Stomach (tissue), 19 donors: ENCODE results near the gene COQ7. TPM values are rescaled to one million over a fixed set of nuclear protein-coding genes. Genes with fewer than 3 reads are reported as not detected.

Source experiments
- DNase-seq, 2 donors: peaks; one replicate each; pipeline versions ENCODE4 v3.0.0 to v3.0.0-alpha.2; 2013 to 2019
- H3K27ac ChIP-seq, 5 donors: fragments of 200-600 bp in 4 of 5; sonication (generic) in 4 of 5; one replicate each; pipeline ENCODE4 v1.5.1; 2013 to 2019; ENCODE audit warnings: mild to moderate bottlenecking in 1 of 5, moderate library complexity in 1 of 5
- H3K27me3 ChIP-seq, 3 donors: fragments of 200-600 bp; sonication (generic); one replicate each; pipeline ENCODE4 v1.5.1; 2017 to 2019; ENCODE audit warnings: mixed run types in 1 of 3
- H3K36me3 ChIP-seq, 4 donors: fragments of 200-600 bp; sonication (generic); 1 replicate in 3 of 4; 2 replicates in 1 of 4; pipeline ENCODE4 v1.5.1; 2016 to 2019
- H3K4me1 ChIP-seq, 4 donors: fragments of 200-600 bp; sonication (generic); one replicate each; pipeline ENCODE4 v1.5.1; 2016 to 2019
- H3K4me3 ChIP-seq, 4 donors: fragments of 200-600 bp; sonication (generic) in 3 of 4; one replicate each; pipeline ENCODE4 v1.5.1; 2016 to 2019; ENCODE audit warnings: mild to moderate bottlenecking in 1 of 4
- H3K9me3 ChIP-seq, 4 donors: fragments of 200-600 bp; sonication (generic); one replicate each; pipeline ENCODE4 v1.5.1; 2016 to 2019
- EP300 ChIP-seq: sonication (generic); formaldehyde crosslinking; IDR thresholded peaks from one replicate; pipeline ENCODE4 v1.6.1; 2017; ENCODE audit warnings: antibody characterized with exemption
- POLR2A ChIP-seq, 4 donors: fragments of 450-650 bp; IDR thresholded peaks; one replicate each; pipeline ENCODE4 v1.6.1; 2016; ENCODE audit warnings: antibody characterized with exemption in 4 of 4, control low read depth in 2 of 4, mild to moderate bottlenecking in 1 of 4, moderate library complexity in 1 of 4
- POLR2AphosphoS5 ChIP-seq, 3 donors: sonication (generic); formaldehyde crosslinking; IDR thresholded peaks; one replicate each; pipeline ENCODE4 v1.6.1; 2016; ENCODE audit warnings: antibody characterized with exemption in 3 of 3
- WGBS, 5 donors: extraction: QIAGEN DNeasy Blood & Tissue Kit in 3 of 5; methylation state at CpG; one replicate each; pipeline versions ENCODE4 v1.1.5 to v1.1.7; 2013 to 2018; 5-methylcytosine and 5-hydroxymethylcytosine counted together
- intact Hi-C: fragments of 100-400 bp; cut with DNase I; formaldehyde crosslinking; loops from one replicate; pipeline ENCODE4 v1.15.1; 2023; ENCODE audit warnings: low total_unique reads
- long read RNA-seq, 10 donors: transcript quantifications; one replicate each; lab custom pipeline, GENCODE V29; 2026
- polyA plus RNA-seq, 3 donors: library from polyadenylated mRNA; stranded (reverse); fragments of 200-250 nt; gene quantifications; one replicate each; pipeline ENCODE4 v1.2.3, GENCODE V29; 2013
- total RNA-seq, 5 donors: library from RNA; depleted of rRNA; stranded (reverse); fragments of >200 nt; gene quantifications; one replicate each; pipeline versions ENCODE4 v1.1.0 to v1.2.3, GENCODE V29; 2014 to 2016
- TF ChIP-seq, protein P1 (sequence below), 7 experiments: fragments of 450-650 bp in 4 of 7; fragments of 200-600 bp in 3 of 7; sonication (generic) in 3 of 7; IDR thresholded peaks; one replicate each; pipeline ENCODE4 v1.5.1; 2016 to 2019; ENCODE audit warnings: antibody characterized with exemption in 7 of 7, control low read depth in 2 of 7, mild to moderate bottlenecking in 1 of 7
- donor health status: healthy with polysubstance abuse.
- donor health status: Bipolar disorder and iron deficiency.
- donor health status: healthy.

COQ7 gene
- 10 to 100 TPM in 4 of 5 donors, 1 to 10 TPM in 1; 5.8 to 59.4 (median 31.5) TPM for total RNA-seq
- 10 to 100 TPM; 11.1 to 13.3 (median 11.3) TPM for polyA plus RNA-seq
- long read RNA-seq, donor 1, partial matches to known transcripts = 0 of 2 reads
- long read RNA-seq, donor 1, other reads (novel, unspliced or antisense) = 0 of 2 reads
- long read RNA-seq, donor 2 = 0 reads
- long read RNA-seq, donor 3, transcript COQ7-201 (6 exons, 2,657 nt) = major isoform, 5 of 5 reads
- long read RNA-seq, donor 3, partial matches to known transcripts = 0 of 5 reads
- long read RNA-seq, donor 3, other reads (novel, unspliced or antisense) = 0 of 5 reads
- long read RNA-seq, donor 4 = 0 reads
- long read RNA-seq, donor 5, partial matches to known transcripts = 0 of 4 reads
- long read RNA-seq, donor 5, other reads (novel, unspliced or antisense) = 0 of 4 reads
- long read RNA-seq, donor 6, transcript COQ7-201 (6 exons, 2,657 nt) = major isoform, 10 of 11 reads
- long read RNA-seq, donor 6, partial matches to known transcripts = 0 of 11 reads
- long read RNA-seq, donor 6, other reads (novel, unspliced or antisense) = 0 of 11 reads
- long read RNA-seq, donor 7, partial matches to known transcripts = 0 of 5 reads
- long read RNA-seq, donor 7, other reads (novel, unspliced or antisense) = 0 of 5 reads
- long read RNA-seq, donor 8, partial matches to known transcripts = 0 of 5 reads
- long read RNA-seq, donor 8, other reads (novel, unspliced or antisense) = 0 of 5 reads
- long read RNA-seq, donor 9, transcript COQ7-201 (6 exons, 2,657 nt) = major isoform, 6 of 7 reads
- long read RNA-seq, donor 9, partial matches to known transcripts = 0 of 7 reads
- long read RNA-seq, donor 9, other reads (novel, unspliced or antisense) = 0 of 7 reads
- long read RNA-seq, donor 10, partial matches to known transcripts = 0 of 2 reads
- long read RNA-seq, donor 10, other reads (novel, unspliced or antisense) = 0 of 2 reads

DNA sequence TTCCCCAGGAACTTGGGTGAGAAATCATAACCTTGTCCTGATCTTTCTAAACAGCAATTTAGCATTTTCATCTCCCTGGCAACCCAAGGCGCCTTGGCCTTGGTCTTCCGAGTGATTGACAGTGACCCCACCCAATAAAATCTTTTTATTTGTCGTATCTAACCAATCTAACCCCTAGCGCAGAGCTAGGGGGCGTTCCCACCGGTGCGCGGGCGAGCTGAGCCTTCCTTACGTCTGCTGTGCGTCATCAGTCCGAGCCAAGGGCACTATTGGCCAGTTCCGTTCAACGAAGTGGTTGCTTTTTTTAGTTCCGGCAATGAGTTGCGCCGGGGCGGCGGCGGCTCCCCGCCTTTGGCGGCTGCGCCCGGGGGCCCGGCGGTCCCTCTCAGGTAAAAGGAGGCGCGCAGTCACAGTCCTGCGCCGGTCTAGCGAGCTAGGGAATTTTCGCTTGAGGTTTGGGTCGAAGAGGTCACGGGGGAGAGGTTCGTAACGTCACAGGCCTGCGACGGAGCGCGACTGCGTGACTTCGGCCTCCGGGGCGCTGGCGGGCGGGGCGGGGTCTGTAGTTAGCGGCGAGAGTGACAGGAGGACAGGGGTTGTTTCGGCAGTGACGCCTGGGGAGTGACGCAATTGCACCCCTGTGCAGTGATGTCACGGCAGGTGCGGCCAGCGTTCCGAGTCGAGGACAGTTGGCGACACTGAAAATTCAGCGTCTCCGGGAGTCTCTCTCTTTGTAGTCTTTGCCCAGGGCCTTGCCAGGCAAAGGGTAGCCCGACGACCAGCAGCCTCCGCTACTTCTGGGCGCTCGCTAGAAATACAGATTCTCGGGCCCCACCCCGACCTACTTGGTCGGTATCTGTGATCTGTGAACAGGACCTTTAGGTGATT lies at the start of gene COQ7:
Gene COQ7 (plus strand): TSS at position 266 of the 888 bp plus-strand sequence. CDS start 51 bp downstream, at position 317.
- 0 to 1% (median 0%) methylated on average over 50 to 68 of the region's 68 CpGs for WGBS, 5 donors
- H3K27ac ChIP-seq = peak within 1 kb of the TSS; percentile 96 to 100 (median 100)

DNA sequence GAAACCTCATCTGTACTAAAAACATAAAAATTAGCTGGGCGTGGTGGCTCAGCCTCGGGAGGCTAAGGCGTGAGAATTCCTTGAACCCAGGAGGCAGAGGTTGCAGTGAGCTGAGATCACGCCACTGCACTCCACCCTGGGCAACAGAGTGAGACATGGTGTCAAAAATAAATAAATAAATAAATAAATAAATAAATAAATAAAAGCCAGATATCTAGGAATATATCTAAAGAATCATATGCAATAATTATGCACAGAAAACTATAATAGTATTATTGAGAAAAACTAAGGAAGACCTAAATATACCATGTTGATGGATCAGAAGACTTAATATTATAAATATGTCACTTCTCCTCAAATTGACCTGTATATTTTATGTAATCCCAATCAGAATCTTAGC lies 46.7 kb upstream of the COQ7 start:
- intact Hi-C loops = no loop called here
- H3K4me1 ChIP-seq = no peaks in the 10 kb centered on the region
- peaks cover 0 to 4% (median 0%) of the 10 kb centered on the region in 4 donors for H3K9me3 ChIP-seq
- H3K27me3 ChIP-seq = no peaks in the 10 kb centered on the region
- TF ChIP-seq POLR2A (IDR thresholded peaks at IDR 0.05) (no peak), POLR2AphosphoS5 (IDR thresholded peaks at IDR 0.05) (no peak), EP300 (no peak)
- TF ChIP-seq, protein P1, sequence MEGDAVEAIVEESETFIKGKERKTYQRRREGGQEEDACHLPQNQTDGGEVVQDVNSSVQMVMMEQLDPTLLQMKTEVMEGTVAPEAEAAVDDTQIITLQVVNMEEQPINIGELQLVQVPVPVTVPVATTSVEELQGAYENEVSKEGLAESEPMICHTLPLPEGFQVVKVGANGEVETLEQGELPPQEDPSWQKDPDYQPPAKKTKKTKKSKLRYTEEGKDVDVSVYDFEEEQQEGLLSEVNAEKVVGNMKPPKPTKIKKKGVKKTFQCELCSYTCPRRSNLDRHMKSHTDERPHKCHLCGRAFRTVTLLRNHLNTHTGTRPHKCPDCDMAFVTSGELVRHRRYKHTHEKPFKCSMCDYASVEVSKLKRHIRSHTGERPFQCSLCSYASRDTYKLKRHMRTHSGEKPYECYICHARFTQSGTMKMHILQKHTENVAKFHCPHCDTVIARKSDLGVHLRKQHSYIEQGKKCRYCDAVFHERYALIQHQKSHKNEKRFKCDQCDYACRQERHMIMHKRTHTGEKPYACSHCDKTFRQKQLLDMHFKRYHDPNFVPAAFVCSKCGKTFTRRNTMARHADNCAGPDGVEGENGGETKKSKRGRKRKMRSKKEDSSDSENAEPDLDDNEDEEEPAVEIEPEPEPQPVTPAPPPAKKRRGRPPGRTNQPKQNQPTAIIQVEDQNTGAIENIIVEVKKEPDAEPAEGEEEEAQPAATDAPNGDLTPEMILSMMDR (IDR thresholded peaks at IDR 0.05) = no peak
- no peak overlapping the region for H3K4me3 ChIP-seq
- DNase-seq = no peak
- H3K36me3 ChIP-seq = peaks cover 0 to 5% (median 0%) of the 10 kb centered on the region in 4 donors
- WGBS, 5 donors = 86 to 94% (median 91%) methylated on average over 4 of the region's 4 CpGs
- no peak overlapping the region for H3K27ac ChIP-seq

More for the DNA sequence above, at the start of gene COQ7:
- Histone ChIP-seq H3K9me3 (no peaks in the 10 kb centered on the region), H3K4me3 (peak within 1 kb of the TSS; percentile 59 to 92 (median 73)), H3K36me3 (peaks cover 0 to 15% (median 7%) of the 10 kb centered on the region in 4 donors), H3K27me3 (no peaks in the 10 kb centered on the region), H3K4me1 (peaks cover 5 to 33% (median 22%) of the 10 kb centered on the region in 4 donors)
- intact Hi-C loops = no loop called here
- DNase-seq = peak; percentile 98 to 100
- TF ChIP-seq POLR2AphosphoS5 (IDR thresholded peaks at IDR 0.05) = peak; percentile 69 to 73 (median 71)
- TF ChIP-seq EP300 = no peak
- peak in 1 of 4 donors; percentile 59 for TF ChIP-seq POLR2A (IDR thresholded peaks at IDR 0.05)
- TF ChIP-seq, protein P1 (IDR thresholded peaks at IDR 0.05) = peak in 1 of 7 experiments; percentile 18

DNA sequence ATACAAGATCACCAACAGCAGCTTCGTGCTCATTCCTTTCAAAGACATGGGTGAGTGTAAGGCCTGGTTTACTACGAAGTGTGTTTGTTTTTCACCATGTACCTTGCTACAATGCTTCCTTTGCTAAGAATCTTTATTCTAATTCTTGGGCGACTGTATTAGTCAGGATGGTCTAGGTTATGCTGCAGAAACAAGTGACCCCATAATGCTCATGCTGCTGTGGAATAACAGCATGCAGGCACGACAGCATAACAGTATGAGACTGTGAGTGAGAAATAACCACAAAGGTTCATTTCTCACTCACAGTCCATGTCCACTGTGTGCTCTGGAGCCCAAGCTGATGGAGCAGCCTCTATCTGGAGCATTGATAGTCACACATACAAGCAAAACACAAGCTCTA lies 45.7 kb upstream of the COQ7 start:
- WGBS, 5 donors = 90 to 94% (median 92%) methylated on average over 4 of the region's 4 CpGs
- H3K27me3 ChIP-seq = no peaks in the 10 kb centered on the region
- intact Hi-C loops = no loop called here
- H3K4me3 ChIP-seq = no peak overlapping the region
- TF ChIP-seq POLR2AphosphoS5 (IDR thresholded peaks at IDR 0.05) (no peak), EP300 (no peak), POLR2A (IDR thresholded peaks at IDR 0.05) (no peak)
- TF ChIP-seq, protein P1 (IDR thresholded peaks at IDR 0.05) = no peak
- no peaks in the 10 kb centered on the region for H3K4me1 ChIP-seq
- H3K36me3 ChIP-seq = peaks cover 0 to 5% (median 0%) of the 10 kb centered on the region in 4 donors
- no peak for DNase-seq
- H3K27ac ChIP-seq = no peak overlapping the region
- peaks cover 0 to 4% (median 0%) of the 10 kb centered on the region in 4 donors for H3K9me3 ChIP-seq
